HTR-8/SVneo (cell line): ENCODE data around the gene SPACA7.

Experiments
- DNase-seq: peaks from one replicate; pipeline ENCODE4 v3.0.0; 2011; ENCODE audit warnings: low spot score, mixed read lengths; ENCODE audit not compliant: insufficient read length
- FAIRE-seq: peaks from 2 replicates; lab custom pipeline; 2011; peaks lifted over from hg19 to GRCh38; lab: Jason Lieb, UNC

The SPACA7 gene

GRCh38 chr13:112456138-112457056 is 80.2 kb downstream of the SPACA7 start:
- no peak for DNase-seq

DNA sequence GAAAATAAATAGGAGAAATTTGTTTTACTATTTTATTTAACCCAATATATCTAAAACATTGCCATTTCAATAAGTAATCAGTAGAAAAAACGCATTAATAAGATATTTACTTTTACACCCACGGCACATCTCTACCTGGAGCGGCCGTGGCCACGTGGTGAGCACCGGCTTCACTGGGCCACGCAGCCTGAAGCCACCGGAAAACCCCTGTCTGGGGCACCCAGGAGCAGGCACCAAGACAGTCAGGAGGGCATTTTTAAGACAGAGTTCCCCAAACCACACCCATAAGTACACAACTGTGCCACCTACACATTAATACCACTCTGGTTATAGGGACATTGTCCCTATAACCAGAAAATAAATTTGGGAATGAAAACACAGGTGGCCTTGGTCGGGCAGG is 80.9 kb downstream of the SPACA7 start:
- DNase-seq (no peak), FAIRE-seq (no peak)

More at GRCh38 chr13:112456138-112457056, 80.2 kb downstream of the SPACA7 start:
- no peak for FAIRE-seq

DNA sequence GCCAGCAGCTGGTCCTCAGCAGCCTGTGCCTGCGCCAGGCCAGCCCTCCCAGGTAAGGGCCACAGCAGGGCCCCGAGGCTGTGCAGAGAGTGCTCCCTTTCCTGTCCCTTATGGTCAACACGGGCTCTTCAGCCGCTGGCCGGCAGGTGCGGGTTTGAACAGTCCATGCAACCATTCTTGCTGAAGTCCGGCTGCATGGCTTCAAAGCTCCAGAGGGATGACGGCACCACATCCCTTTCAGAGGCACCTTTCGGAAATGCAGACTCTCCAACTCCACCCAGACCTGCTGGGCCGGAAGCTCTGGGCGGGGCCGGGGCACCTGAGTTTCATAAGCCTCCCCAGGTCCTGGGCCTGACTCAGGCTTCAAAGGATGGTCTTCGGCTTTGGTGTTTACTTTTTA is 81.3 kb downstream of the SPACA7 start:
- FAIRE-seq (no peak), DNase-seq (no peak)

DNA sequence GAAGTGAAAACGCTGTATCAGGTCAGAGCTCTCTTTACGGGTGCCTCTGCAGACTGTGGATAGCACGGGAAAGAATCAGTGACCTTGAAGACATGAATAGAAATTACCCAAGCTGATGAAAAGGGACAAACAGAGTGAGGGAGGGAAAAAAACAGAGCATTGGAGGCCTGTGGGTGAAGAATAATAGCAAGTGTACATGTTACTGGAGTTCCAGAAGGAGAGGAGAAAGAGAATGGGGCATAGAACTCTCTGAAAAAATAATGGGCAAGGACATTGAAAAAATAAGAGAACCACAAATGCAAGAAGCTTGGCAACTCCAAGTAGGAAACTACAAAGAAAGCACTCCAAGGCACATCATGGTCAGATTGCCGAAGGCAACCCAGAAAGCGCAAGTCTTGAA is 86.3 kb downstream of the SPACA7 start:
- no peak for DNase-seq
- FAIRE-seq = no peak

- DNase-seq (no peak), FAIRE-seq (no peak)
Observed at GRCh38 chr13:112464720-112465119, 88.6 kb downstream of the SPACA7 start.

GRCh38 chr13:112465251-112466131 is 89.3 kb downstream of the SPACA7 start:
- FAIRE-seq = no peak
- no peak for DNase-seq

GRCh38 chr13:112466132-112467058 is 90.2 kb downstream of the SPACA7 start:
- no peak for DNase-seq
- no peak for FAIRE-seq

GRCh38 chr13:112467236-112467635 is 91.1 kb downstream of the SPACA7 start:
- FAIRE-seq (no peak), DNase-seq (no peak)

- FAIRE-seq = no peak
Observed at GRCh38 chr13:112468069-112468468, 91.9 kb downstream of the SPACA7 start.

DNA sequence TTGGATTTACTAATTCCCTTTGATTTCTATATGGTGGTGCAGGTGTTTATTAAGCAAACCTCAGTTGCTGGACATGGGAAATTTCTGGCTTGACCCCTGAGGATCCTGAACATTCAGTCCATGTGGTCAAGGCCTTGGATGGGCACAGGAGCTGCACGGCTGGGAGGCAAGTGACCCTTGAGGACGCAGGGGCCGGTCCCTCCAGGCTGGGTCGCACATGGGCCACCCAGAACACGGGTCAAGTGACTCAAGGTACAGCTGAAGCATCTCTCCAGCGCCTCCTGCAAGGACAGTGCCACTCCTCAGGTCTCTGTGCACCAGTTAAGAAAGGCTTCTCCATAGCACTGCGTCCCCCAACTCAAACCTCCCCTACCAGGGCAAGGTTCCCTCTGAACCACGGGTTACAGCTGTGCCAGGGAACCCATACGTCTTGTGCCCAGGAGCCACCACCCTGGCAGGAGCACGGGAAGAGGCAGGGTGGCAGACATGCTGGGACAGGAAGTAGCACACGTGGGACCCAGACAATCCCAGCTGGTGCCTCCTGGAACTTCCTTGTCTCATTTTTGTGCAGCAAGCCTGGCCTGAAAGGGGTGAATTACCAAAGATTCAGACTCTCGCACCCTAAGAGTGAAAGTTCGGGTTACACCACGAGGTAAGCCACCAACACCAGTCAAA is 93.1 kb downstream of the SPACA7 start:
- FAIRE-seq = no peak

More at GRCh38 chr13:112468069-112468468, 91.9 kb downstream of the SPACA7 start:
- DNase-seq = no peak

GRCh38 chr13:112473818-112474217 is 97.7 kb downstream of the SPACA7 start:
- no peak for FAIRE-seq
- DNase-seq = no peak

More for the DNA sequence above, 93.1 kb downstream of the SPACA7 start:
- DNase-seq = no peak

DNA sequence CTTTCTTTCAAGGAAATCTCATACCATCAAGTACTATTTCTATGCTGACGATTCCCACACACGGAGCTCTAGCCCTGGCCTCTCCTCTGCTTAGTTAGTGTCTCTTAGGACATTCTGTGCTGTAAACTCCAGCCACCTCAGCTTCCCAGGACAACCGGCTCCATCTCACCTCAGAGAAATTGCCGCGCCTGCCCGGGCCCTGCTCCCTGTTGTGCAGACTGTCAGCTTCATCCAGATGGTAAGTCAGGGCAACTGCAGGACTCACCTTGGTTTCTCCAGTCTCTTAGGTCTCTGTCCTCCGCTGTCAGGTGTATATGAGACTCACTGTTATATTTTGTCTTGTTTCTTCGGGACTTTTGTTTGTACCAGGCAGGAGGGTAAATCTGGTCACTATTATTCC is 98.7 kb downstream of the SPACA7 start:
- FAIRE-seq (no peak), DNase-seq (no peak)

- DNase-seq (no peak), FAIRE-seq (no peak)
Observed at GRCh38 chr13:112475889-112476288, 99.7 kb downstream of the SPACA7 start.

- FAIRE-seq (no peak), DNase-seq (no peak)
Observed at GRCh38 chr13:112477070-112477619, 101.0 kb downstream of the SPACA7 start.

DNA sequence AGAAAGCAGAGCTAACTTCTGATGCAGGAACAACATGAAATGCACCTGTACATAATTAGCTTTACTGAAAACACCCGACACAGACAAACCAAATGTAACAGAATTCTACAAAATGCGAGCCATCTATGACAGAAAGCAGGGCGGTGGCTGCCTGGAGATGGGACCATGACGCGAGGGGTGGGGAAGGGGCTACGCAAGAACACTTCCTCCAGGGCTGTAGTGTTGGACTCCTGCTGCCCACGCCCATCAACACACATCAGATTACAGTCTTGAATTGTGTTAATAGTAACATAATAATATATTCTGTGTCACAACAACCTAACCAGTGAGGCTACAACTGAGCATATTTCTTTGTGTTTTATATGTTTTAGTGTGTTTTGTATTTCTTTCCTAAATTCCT is 103.2 kb downstream of the SPACA7 start:
- no peak for DNase-seq
- no peak for FAIRE-seq

DNA sequence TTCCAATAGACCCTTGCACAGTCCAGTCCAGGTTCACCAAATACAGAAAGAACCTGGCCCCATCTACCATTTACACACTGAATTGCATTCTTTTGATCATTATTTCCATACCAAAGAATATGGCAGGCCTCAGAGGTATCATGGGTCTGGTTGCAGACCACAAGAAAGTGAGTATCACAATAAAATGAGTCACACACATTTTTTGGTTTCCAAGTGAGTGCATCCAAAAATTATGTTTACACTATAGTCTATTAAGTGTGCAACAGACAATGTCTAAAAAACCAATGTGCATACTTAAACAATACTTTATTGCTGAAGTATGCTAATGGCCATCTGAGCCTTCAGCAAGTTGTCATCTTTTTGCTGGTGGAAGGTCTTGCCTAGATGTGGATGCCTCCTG is 105.3 kb downstream of the SPACA7 start:
- FAIRE-seq (no peak), DNase-seq (no peak)

DNA sequence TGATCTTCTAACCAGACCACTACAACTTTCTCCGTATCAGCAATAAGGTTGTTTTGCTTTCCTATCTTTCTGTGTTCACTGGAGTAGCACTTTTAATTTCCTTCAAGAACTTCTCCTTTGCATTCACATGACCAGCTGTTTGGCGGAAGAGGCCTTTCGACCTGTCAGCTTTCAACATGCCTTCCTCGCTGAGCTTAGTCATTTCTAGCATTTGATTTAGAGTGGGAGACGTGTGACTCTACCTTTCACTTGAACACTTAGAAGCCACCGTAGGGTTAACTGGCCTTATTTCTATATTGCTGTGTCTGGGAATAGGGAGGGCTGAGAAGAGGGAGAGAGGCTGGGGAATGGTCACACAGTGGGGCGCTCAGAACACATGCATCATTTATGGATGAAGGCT is 107.1 kb downstream of the SPACA7 start:
- FAIRE-seq (no peak), DNase-seq (no peak)
